VCaP (cell line): ENCODE data around the gene ARMC9.

Source experiments
- H3K27ac ChIP-seq: fragments of 450-650 bp; 2 replicates; pipeline ENCODE4 v1.5.1; 2017
- TF ChIP-seq, protein P1 (sequence below): fragments of 450-650 bp; conservative IDR thresholded peaks from 2 replicates; pipeline ENCODE4 v1.5.1; 2017; ENCODE audit warnings: mild to moderate bottlenecking, moderate library complexity

Gene ARMC9

DNA sequence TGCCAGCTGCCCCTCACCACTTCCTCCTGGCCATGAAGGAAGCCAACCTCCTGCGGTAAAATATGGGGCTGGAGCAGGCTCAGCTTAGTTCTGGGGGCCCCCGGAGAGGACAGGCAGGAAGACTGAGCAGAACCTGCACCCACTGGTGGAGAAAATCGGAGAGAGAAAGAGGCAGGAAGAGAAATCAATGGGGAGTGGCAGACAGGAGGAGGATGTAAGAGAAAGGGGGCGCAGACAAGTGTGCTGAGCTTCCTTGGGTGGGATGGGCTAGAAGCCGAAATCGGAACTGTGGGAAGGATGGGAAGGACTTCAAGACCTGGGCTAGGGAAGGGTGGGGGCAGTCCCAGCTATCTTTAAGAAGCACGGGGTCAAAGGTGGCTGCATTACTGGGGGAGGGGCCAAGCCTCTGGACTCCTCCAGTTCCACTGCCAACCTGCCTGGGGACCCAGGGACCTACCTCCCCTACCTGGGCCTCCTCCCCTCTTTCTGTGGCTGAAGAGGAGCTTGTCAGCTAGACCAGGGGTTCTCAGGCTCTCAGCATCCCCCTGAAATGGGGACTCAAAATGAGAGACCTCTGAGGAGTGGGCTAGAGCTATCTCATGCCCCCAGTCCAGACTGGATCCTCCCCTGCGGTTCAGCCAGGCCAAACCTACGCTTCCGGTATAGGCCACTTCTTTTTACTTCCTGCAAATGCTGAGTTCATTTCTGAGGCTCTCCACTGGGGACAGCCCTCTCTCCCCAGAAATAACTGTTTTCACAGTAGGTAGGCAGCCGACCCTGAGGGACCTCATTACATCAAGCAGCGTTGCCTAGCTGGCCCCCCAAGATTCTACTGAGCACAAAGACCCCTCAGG lies 163.5 kb downstream of the ARMC9 start:
- H3K27ac ChIP-seq = no peak overlapping the region
- TF ChIP-seq, protein P1, sequence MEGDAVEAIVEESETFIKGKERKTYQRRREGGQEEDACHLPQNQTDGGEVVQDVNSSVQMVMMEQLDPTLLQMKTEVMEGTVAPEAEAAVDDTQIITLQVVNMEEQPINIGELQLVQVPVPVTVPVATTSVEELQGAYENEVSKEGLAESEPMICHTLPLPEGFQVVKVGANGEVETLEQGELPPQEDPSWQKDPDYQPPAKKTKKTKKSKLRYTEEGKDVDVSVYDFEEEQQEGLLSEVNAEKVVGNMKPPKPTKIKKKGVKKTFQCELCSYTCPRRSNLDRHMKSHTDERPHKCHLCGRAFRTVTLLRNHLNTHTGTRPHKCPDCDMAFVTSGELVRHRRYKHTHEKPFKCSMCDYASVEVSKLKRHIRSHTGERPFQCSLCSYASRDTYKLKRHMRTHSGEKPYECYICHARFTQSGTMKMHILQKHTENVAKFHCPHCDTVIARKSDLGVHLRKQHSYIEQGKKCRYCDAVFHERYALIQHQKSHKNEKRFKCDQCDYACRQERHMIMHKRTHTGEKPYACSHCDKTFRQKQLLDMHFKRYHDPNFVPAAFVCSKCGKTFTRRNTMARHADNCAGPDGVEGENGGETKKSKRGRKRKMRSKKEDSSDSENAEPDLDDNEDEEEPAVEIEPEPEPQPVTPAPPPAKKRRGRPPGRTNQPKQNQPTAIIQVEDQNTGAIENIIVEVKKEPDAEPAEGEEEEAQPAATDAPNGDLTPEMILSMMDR = no peak

DNA sequence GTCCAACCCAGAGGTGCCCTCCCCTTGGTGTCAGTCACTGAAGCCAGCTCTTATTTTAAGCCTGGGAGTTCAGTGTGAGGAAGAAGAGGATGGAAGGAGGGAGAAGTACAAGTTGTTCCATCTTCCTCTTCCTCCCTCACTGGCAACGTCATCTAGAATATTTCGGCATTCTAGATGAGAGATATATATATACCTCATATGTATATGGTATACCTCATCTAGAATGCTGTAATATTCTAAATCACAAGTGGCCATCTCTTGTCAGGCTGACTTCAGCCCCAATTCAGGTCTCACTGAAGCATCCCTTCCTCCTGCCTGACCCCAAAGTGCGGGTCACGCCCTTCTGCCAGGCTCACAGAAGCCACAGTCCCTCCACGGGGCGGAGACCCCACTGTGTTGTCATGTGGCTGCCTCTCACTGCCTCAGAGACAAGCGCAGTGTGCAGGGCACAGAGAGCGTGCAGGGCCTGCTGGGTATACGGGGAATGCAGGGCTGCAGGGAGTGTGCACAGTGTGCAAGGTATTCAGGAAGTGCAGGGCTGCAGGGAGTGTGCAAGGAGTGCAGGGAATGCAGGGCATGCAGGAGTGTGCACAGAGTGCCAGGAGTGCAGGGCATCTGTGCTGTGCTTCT lies 164.2 kb downstream of the ARMC9 start:
- no peak overlapping the region for H3K27ac ChIP-seq
- TF ChIP-seq, protein P1 = no peak

DNA sequence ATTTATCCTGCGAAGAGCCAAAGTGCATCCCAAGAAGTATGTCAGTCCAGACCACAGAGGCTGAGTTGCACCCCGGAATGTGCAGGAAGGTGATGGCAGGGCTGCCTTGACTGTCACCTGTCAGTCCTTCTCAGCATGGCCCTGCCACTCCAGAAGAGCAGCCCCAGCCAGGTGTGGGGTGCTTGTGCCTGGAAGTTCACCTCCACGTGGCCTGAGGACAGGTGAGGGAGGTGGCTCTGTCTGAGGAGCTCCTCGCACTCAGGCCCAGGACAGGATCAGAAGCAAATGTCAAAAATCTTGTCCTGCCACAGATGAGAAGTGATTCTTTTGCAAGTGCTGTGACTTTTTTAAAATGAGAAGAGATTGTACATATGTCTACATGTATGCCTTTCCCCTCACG lies 165.6 kb downstream of the ARMC9 start:
- no peak overlapping the region for H3K27ac ChIP-seq
- TF ChIP-seq, protein P1 = no peak

DNA sequence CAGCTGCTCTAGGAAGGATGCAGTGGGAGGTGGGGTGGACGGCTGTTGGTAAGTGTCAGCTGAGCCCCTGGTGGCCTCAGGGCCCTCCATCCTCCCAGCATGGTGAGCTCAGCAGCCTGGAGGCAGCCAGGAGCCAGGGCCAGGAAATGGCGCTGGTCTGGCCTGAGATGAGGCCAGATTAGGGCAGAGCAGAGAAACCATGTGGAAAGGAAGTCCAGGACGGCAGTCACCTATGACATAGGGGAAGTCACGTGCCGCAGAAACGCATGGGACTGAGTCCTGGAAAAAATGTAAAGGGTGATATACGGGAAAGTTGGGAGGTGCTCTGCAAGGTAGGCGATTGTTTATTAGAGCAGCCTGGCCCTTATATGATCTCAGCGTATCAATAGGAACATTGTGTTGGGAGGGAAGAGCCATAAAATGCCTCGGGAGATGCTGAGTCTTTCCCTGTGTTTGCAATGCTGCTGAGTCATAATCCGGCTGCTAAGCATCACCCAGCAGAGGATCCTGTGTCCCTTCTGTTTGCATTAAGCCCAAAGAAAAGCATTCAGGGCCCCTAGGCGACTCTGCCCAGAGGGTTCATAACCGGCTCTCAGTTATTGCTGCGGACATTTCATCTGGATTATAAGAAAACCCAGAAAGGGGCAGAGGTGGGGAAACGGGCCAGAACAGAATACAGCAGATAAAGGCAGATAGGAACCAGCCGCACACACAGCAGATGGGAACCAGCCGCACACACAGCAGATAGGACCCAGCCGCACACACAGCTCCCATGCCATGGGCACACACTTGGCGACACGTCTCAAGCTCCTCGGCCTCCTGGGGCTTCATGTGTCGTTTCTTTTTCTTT lies 166.8 kb downstream of the ARMC9 start:
- TF ChIP-seq, protein P1 = no peak
- H3K27ac ChIP-seq = peak overlapping the region; percentile 53

DNA sequence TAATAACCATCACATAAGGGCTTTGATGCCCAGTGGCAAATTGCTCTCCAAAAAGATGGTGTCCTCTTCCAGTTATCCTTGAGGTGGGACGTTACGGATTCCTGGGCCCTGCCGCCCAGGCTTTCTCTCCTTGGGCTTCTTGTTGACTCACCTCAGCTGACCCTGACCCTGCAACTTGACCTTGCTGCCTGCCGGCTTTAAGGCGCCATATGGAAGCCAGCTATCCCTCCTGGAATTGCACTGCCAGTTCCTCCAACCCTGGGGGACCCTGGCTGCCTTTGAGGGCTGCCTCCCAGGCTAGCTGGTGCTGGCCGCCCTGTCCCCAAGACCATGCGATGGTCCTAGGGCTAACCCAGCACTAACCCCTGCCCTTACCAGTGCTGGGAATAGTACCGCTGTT lies 168.7 kb downstream of the ARMC9 start:
- H3K27ac ChIP-seq = no peak overlapping the region

DNA sequence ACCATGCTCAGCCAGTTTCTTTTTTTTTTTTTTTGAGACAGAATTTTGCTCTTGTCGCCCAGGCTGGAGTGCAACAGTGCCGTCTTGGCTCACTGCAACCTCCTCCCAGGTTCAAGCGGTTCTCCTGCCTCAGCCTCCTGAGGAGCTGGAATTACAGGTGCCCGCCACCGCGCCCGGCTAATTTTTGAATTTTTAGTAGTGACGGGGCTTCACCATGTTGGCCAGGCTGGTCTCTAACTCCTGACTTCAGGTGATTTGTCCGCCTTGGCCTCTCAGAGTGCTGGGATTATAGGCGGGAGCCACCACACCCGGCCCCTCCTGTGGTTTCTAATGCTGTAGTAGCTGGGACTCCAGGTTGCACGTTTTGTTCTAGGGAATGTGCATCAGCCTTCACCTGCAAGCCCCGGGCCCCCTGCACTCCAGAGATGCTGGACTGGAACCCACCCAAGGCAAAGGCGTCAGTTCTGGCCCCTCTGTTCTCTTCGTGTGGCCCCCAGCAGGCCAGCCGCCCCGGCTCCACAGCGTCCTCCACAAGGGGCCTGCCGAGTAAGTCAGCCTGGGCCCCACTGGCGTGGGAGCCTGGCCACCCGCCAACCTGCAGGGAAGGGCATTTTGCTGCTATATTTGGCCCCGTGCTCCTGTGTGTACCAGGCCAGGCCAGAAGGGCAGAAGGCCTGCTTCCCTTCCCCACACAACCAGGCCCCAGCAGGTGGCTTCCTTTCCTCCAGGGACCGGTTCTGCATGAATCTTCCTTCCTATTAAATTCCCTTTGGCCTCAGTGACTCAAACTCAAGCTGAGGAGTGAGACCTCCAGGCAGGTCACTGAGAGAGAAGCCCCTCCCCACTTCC lies 171.4 kb downstream of the ARMC9 start:
- no peak overlapping the region for H3K27ac ChIP-seq
- TF ChIP-seq, protein P1 = no peak

More for the DNA sequence above, 168.7 kb downstream of the ARMC9 start:
- TF ChIP-seq, protein P1 = no peak
